ENCODE results near the gene CNIH3.

Gene CNIH3

DNA sequence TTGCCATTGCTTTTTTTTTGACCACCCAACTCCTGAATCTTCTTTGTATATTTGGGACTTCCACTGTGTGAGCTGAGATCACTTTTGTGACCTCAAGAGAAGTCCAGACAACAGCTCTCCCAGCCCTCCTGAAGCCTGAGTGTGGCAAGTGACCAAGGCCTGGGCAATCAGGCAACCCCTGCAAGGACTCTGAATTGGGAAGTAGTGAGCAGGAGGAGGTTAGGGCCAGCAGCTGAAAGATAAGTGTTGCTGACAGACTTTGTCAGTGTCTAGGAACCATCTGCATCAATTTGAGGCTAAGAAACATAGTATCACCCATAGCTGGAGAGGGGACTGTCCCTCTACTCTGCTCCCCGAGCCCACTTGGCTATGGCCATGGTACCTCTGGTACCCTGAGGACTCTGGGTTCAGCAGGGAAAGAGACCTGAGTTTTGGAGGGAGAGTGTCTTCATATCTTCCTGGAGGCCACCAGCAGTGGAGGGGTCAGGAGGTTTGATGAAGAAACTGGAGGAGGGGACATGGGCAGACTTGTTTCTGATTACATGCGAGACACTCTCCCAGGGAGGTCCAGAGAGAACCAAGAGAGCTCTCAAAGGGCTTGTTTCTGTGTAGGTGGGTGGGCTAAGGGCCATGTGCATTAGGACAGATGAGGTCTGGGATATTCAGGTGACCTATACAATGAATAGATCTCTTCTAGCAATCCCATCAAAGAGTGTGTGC lies 166.3 kb downstream of the CNIH3 start:
- no peak for DNase-seq

DNA sequence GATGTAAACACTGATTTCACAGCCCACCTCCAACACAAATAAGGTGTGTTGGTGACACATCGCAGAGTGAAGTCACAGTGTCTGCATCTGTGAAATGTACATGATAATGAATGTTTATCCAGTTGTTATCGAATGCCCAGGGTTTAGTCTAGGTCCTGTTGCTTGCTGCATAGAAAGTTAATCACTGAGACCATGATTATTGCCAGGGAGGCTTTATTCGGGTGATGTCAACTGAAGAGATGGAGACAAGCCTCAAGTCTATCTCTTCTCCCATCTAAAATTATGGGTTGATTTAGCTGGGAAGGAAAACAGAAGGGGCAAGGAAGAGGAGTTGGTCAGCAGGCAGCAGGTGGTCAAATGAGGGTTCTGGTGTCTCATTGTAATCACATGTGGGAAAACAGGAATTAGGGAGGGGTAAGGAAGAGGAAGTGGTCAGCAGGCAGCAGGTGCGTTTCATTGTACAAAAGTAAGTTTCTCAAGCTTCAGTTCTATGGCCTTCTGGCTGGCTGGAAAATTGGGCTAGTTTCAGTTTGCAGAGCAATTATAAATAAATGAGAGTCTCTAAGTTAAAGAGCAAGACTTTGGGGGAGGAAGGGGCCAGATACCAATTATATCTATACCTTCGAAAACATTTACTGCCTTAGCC lies 167.0 kb downstream of the CNIH3 start:
- no peak for DNase-seq

DNA sequence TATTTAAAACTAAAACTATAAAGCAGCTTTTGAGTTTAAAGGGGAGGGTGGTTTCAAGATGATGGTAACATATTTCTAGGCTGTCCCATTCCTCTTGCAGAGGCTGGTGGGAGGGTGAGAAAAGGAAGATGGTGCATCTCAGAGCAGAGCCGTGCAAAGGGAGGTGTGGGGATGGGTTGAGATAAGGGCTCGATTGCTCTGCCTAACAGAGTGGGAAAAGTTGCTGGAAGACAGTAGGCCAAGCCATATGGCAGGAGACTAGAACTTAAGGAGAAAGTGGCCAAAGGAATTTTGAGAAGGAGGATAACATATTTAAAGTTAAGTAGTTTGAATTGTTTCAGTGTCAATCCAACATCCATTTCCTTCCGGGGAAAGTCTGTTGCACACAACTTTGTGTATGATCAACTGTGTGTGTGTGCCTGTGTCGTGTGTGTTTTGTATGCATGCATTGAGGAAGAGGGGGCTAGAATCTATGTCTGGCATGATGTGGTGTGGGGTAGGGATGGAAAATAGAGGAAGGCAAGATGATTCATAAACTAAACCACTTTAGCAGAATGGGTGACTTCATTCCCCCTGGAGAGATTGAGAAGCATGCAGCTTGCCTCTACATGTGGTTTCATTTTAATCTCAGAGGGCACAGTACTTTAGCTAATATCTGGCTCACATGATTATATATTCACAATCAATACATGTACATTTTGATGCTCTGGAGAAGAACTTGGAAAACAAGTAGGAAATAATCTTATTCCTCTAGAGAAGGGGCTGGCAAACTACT lies 168.3 kb downstream of the CNIH3 start:
- DNase-seq = no peak

DNA sequence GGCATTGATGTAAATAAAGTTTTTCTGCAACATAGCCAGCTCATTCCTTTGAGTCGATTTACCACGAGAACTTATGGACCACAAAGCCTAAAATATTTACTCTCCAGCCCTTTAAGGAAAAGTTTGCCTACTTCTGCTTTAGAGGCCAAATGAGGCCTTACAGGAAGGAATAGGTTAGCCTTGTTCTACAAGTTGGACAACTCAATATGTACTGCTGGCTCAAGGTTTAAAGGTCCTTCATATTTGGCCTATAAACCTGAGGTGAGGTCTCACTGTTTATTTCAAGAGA lies 168.9 kb downstream of the CNIH3 start:
- no peak for DNase-seq

DNA sequence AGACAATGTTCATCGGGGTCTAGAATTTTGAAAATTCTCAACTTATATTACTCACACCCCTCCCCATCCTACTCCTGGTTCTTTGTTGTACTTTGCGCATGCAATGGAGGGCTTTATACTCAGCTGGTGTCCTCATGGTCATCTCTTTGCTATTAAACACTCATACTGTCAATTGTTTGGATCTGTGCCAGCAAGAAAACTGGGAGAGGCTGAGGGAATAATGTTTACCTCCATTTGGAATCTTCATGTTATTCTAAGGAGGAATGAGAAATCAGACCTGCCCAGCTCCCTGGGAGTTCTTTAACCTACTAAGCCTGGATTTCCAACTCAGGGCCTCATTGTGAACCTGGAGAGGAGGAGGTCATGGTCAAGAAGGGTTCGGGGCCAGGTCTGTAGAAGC lies 169.5 kb downstream of the CNIH3 start:
- no peak for DNase-seq

DNA sequence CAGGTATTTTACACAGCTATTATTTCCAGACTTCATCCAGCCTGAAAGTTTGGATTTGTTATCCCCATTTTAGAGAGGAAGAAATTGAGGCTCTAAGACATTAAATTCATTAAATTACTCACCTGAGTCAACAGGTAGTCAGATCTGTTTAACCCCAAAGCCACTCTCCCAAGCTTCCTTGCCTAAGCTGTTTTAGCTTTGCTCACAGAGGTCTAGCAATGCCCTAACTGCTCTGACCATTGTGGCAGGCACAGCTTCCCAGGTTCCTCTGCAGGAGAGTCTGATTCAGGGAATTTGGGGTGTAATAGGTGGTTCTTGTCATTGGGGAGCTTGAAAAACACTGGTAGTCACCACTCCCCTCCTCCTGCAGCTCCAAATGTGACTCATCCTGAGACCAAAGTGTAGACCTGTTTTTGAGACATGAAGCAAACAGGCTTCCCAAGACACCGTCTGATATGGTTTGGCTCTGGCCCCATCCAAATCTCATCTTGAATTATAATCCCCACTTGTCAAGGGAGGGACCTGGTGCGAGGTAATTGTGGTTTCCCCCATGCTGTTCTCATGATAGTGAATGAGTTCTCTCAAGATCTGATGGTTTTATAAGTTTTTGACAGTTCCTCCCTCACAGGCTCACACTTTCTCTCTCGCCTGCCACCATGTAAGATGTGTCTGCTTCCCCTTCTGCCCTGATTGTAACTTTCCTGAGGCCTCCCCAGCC lies 170.6 kb downstream of the CNIH3 start:
- no peak for DNase-seq

DNA sequence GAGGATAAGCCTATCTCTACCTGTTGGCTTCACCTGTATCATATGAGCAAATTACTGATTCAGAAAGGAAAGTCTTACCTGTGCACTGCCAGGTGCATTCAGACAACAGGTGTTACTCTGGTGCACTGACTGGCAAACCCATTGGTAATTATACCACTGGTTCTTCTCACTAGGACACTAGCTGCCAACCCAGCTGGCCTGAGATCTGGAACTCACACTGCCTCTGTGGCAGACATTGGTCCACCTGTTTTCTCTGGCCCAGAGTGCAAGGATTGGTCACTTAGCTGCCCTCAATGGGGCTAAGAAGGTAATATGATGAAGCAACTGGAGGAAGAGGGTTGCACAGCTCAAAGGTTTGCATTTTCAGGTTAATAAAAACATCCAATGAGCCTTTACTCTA lies 173.2 kb downstream of the CNIH3 start:
- DNase-seq = no peak

Data from right forelimb (tissue), 1 donor.